ENCODE measurements around the gene ONECUT2. TPM values are rescaled to one million over a fixed set of nuclear protein-coding genes. Genes with fewer than 3 reads are reported as not detected.

Gene ONECUT2
- polyA plus RNA-seq, 3 donors from 2014 or later, result not detected

DNA sequence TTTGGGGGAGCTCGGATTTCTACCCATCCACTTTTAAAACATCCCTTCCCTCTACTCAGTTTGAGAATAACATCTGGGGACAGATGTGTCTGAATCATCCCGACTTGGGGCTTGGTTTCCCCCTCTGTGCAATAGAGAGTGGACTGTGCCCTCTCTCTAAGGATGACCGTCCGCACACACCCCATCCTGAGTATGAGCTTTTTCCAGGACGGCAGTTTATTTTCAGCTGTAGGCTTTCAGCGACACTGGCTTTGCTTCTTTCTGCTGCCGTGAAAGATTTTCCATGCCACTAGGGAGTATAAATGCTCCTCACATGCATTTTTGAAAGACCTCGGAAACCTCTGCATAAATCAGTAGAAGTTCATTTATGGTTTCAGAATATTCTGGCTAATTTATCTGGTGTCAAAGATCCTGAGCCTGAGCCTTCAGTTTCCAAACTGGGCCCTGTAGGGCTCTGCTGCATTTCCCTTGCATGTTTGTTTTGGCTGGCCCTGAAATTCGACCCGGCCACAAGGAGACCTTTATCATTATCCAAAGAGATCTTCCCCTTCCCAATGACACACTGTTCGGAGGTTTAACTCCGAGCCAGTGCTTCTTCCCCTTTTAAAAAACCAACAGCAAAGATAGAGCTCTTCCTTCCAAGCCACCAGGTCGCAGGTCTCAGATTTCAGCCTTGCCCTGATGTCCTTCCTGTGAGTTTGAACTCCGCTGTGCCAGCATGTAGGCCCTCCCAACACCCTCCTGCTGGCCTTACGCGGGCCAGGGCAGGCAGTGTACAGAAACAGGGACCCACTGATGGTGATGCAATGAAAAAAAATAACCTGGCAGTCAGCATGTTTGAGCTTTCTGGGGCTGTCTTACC lies 98.1 kb downstream of the ONECUT2 start:
- Mint-ChIP-seq H3K27ac (no peak overlapping the region), H3K4me1 (no peaks in the 10 kb centered on the region), H3K4me3 (no peak overlapping the region), H3K9me3 (no peaks in the 10 kb centered on the region), H3K36me3 (no peaks in the 10 kb centered on the region), H3K27me3 (ENCODE audit: low read depth in 3 of 3) (peaks cover 0 to 2% (median 1%) of the 10 kb centered on the region in 3 donors)
- DNase-seq, result no peak

DNA sequence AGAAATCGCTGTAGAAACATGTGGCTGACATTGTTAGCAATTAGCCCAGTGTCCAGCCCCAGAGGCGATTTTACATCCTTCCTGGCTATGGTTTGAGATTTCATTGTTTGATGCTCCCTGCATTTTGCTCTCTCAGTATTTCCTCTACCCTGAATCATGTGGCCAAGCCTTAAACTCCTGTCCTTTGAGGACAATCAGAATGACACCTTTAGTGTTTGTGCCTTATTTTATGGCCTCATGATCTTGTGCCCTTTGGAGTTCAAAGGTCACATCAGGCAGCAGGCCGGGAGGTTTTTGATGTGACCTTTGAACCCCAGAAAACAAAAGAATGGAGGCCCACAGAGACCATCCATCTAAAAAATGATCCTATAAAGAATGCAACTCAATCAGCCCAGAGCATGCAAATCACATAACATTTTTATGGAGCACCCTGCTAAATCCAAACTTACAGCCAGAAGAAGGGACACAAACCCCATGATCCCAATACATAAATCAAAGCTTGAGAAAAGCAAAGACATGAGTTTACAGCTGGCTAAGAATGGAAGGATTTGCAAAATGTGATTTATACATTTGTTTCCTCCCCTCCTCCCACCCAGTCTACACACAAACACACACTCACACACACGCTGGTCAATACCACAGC lies 98.8 kb downstream of the ONECUT2 start:
- DNase-seq, result no peak
- H3K36me3 Mint-ChIP-seq, result no peaks in the 10 kb centered on the region
- H3K4me1 Mint-ChIP-seq, result no peaks in the 10 kb centered on the region
- no peak overlapping the region for H3K4me3 Mint-ChIP-seq
- H3K9me3 Mint-ChIP-seq, result no peaks in the 10 kb centered on the region
- H3K27me3 Mint-ChIP-seq (ENCODE audit: low read depth in 3 of 3), result peaks cover 0 to 2% (median 1%) of the 10 kb centered on the region in 3 donors
- H3K27ac Mint-ChIP-seq, result no peak overlapping the region

DNA sequence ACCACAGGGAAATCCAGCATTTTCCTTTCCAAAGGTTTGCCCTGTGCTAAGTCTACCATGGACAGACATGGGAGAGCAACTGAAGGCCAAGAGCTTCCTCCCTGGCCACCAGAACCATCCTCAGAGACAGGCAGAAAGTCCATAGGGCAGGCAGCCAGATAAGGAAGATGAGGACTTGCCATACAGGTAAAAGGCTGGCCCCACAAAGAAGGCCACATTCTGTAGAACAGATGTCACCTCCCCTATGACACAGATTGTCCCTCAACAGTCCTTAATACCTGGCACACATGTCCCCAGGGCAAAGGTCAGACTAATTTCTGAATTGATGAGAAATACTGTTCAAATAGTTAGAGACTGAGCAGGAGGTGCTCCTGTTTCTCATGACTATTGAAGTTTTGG lies 99.3 kb downstream of the ONECUT2 start:
- Mint-ChIP-seq H3K4me1 (no peaks in the 10 kb centered on the region), H3K4me3 (no peak overlapping the region), H3K9me3 (no peaks in the 10 kb centered on the region), H3K27ac (no peak overlapping the region), H3K36me3 (no peaks in the 10 kb centered on the region), H3K27me3 (ENCODE audit: low read depth in 3 of 3) (peaks cover 0 to 1% (median 0%) of the 10 kb centered on the region in 3 donors)
- DNase-seq, result no peak

DNA sequence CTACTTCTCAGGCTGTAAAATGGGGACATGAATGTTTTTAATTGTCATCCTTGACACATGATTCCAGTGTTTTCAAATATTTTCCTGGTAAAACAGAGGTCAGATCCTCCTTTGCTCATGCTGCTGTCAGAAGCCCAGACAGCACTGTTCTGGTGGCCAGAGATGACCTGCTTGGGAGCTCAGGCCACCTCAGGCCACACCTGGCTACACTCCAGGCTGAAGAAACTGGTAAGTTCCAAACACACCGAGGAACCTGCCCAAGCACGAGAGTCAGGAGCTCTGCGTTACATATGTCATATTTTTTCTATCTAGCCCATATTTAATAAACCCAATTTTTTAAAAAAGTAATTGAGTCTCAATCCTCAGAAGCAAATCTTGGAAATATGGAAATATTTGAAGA lies 103.4 kb downstream of the ONECUT2 start:
- peaks cover 0 to 2% (median 0%) of the 10 kb centered on the region in 3 donors for H3K27me3 Mint-ChIP-seq (ENCODE audit: low read depth in 3 of 3)
- no peaks in the 10 kb centered on the region for H3K9me3 Mint-ChIP-seq
- no peak for DNase-seq
- no peaks in the 10 kb centered on the region for H3K36me3 Mint-ChIP-seq
- no peak overlapping the region for H3K27ac Mint-ChIP-seq
- H3K4me3 Mint-ChIP-seq, result no peak overlapping the region
- no peaks in the 10 kb centered on the region for H3K4me1 Mint-ChIP-seq

DNA sequence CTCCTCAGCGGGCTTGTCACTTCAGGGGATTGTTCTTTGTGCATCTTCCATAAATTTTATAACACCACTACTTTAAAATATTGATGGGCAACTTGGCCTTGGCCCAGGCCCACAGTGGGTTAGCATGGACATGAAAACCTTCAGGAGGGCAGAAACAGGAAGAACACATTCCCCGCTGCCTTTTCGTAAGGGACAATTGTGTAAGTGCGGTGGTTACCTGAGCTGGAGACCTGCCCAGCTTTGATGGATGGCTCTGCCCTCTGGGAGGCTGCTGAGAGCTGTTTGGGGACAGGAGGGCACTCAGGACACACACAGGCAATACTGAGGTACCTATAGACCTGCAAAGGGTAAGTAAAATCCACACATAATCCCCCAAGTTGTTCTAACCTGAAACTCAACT lies 104.5 kb downstream of the ONECUT2 start:
- Mint-ChIP-seq H3K9me3 (no peaks in the 10 kb centered on the region), H3K4me1 (no peaks in the 10 kb centered on the region), H3K27ac (no peak overlapping the region), H3K4me3 (no peak overlapping the region), H3K36me3 (no peaks in the 10 kb centered on the region), H3K27me3 (ENCODE audit: low read depth in 3 of 3) (peaks cover 0 to 2% (median 0%) of the 10 kb centered on the region in 3 donors)
- DNase-seq, result no peak

Other genes starting within 250 kb of the ONECUT2 start
- not detected for gene ST8SIA3, start 82.8 kb upstream of the ONECUT2 start, polyA plus RNA-seq
- 10 to 100 TPM; 37.1 to 59.9 (median 41.6) TPM for gene FECH, start 151.3 kb downstream of the ONECUT2 start, polyA plus RNA-seq
- gene NARS1, start 186.5 kb downstream of the ONECUT2 start, polyA plus RNA-seq, result 10 to 100 TPM; 31.1 to 63.7 (median 59.5) TPM

Measured in immature natural killer cell (primary cell).